ENCODE measurements around the gene UBL3. TPM values are rescaled to one million over a fixed set of nuclear protein-coding genes. Genes with fewer than 3 reads are reported as not detected.

Gene UBL3
- total RNA-seq, 1 experiment from 2014 or later, result 13.8 TPM

- no TSS peak for BruUV-seq (replicated peaks)
- H3K27me3 Mint-ChIP-seq (ENCODE audit: unreplicated experiment), result peaks cover 16% of the 10 kb centered on the region
- H3K9me3 Mint-ChIP-seq (ENCODE audit: low read depth, unreplicated experiment), result no peaks in the 10 kb centered on the region
- intact Hi-C loops (cut with micrococcal nuclease; ENCODE audit: unreplicated experiment), result no loop called here
- H3K4me1 Mint-ChIP-seq (ENCODE audit: low read depth, unreplicated experiment), result no peaks in the 10 kb centered on the region
- no peak for TF ChIP-seq CTCF (IDR thresholded peaks at IDR 0.05; ENCODE audit: unreplicated experiment)
- H3K4me3 Mint-ChIP-seq (ENCODE audit: low read depth, unreplicated experiment), result no peak overlapping the region
- CTCF ChIA-PET, result no interaction called here
- DNase-seq, result no peak
- H3K36me3 Mint-ChIP-seq (ENCODE audit: insufficient read depth, unreplicated experiment), result no peaks in the 10 kb centered on the region
- H3K27ac Mint-ChIP-seq (ENCODE audit: unreplicated experiment), result no peak overlapping the region
Measured at GRCh38 chr13:29746148-29746677, 104.2 kb downstream of the UBL3 start.

- no peaks in the 10 kb centered on the region for H3K9me3 Mint-ChIP-seq (ENCODE audit: low read depth, unreplicated experiment)
- H3K27me3 Mint-ChIP-seq (ENCODE audit: unreplicated experiment), result peaks cover 16% of the 10 kb centered on the region
- no TSS peak for BruUV-seq (replicated peaks)
- no peak overlapping the region for H3K27ac Mint-ChIP-seq (ENCODE audit: unreplicated experiment)
- intact Hi-C loops (cut with micrococcal nuclease; ENCODE audit: unreplicated experiment), result no loop called here
- TF ChIP-seq CTCF (IDR thresholded peaks at IDR 0.05; ENCODE audit: unreplicated experiment), result no peak
- CTCF ChIA-PET, result no interaction called here
- H3K36me3 Mint-ChIP-seq (ENCODE audit: insufficient read depth, unreplicated experiment), result no peaks in the 10 kb centered on the region
- H3K4me3 Mint-ChIP-seq (ENCODE audit: low read depth, unreplicated experiment), result no peak overlapping the region
- no peaks in the 10 kb centered on the region for H3K4me1 Mint-ChIP-seq (ENCODE audit: low read depth, unreplicated experiment)
- no peak for DNase-seq
Measured at GRCh38 chr13:29745704-29746103, 104.7 kb downstream of the UBL3 start.

- intact Hi-C loops (cut with micrococcal nuclease; ENCODE audit: unreplicated experiment), result no loop called here
- H3K27ac Mint-ChIP-seq (ENCODE audit: unreplicated experiment), result no peak overlapping the region
- no TSS peak for BruUV-seq (replicated peaks)
- DNase-seq, result no peak
- CTCF ChIA-PET, result interaction anchor here (1.2 kb wide), 1 partner anchor 14 kb away, joined by 3 read pairs; no protein-coding TSS in a partner anchor
- no peaks in the 10 kb centered on the region for H3K36me3 Mint-ChIP-seq (ENCODE audit: insufficient read depth, unreplicated experiment)
- no peaks in the 10 kb centered on the region for H3K9me3 Mint-ChIP-seq (ENCODE audit: low read depth, unreplicated experiment)
- no peaks in the 10 kb centered on the region for H3K4me1 Mint-ChIP-seq (ENCODE audit: low read depth, unreplicated experiment)
- H3K4me3 Mint-ChIP-seq (ENCODE audit: low read depth, unreplicated experiment), result no peak overlapping the region
- H3K27me3 Mint-ChIP-seq (ENCODE audit: unreplicated experiment), result peaks cover 16% of the 10 kb centered on the region
- no peak for TF ChIP-seq CTCF (IDR thresholded peaks at IDR 0.05; ENCODE audit: unreplicated experiment)
Measured at GRCh38 chr13:29743201-29743786, 107.1 kb downstream of the UBL3 start.

- Mint-ChIP-seq H3K27me3 (ENCODE audit: unreplicated experiment) (peaks cover 15% of the 10 kb centered on the region), H3K36me3 (ENCODE audit: insufficient read depth, unreplicated experiment) (no peaks in the 10 kb centered on the region), H3K9me3 (ENCODE audit: low read depth, unreplicated experiment) (no peaks in the 10 kb centered on the region), H3K4me1 (ENCODE audit: low read depth, unreplicated experiment) (no peaks in the 10 kb centered on the region), H3K27ac (ENCODE audit: unreplicated experiment) (no peak overlapping the region), H3K4me3 (ENCODE audit: low read depth, unreplicated experiment) (no peak overlapping the region)
- intact Hi-C loops (cut with micrococcal nuclease; ENCODE audit: unreplicated experiment), result no loop called here
- DNase-seq, result no peak
- CTCF ChIA-PET, result interaction anchor here (0.9 kb wide), 1 partner anchor 11 kb away, joined by 3 read pairs; no protein-coding TSS in a partner anchor
- BruUV-seq (replicated peaks), result no TSS peak
- TF ChIP-seq CTCF (IDR thresholded peaks at IDR 0.05; ENCODE audit: unreplicated experiment), result no peak
Measured at GRCh38 chr13:29740961-29741360, 109.5 kb downstream of the UBL3 start.
